NCI-H1436 treated with DMSO at 0.1 percent for 48 hours (cell line): ENCODE data around the gene SEC14L1.
A peak's percentile ranks its signal among the peaks of the same experiment; 100 is the strongest.

Experiments used
- DNase-seq: peaks from one replicate; lab custom pipeline; 2025; lab: John Stamatoyannopoulos, UW

SEC14L1 gene

GRCh38 chr17:77214328-77214727 is 73.6 kb downstream of the SEC14L1 start:
- no peak for DNase-seq

GRCh38 chr17:77214743-77215142 is 74.0 kb downstream of the SEC14L1 start:
- DNase-seq, result no peak

- DNase-seq, result no peak
Measured at GRCh38 chr17:77215281-77215680, 74.5 kb downstream of the SEC14L1 start.

GRCh38 chr17:77216486-77216885 is 75.7 kb downstream of the SEC14L1 start:
- DNase-seq, result no peak

- no peak for DNase-seq
Measured at GRCh38 chr17:77217123-77217522, 76.4 kb downstream of the SEC14L1 start.

GRCh38 chr17:77217566-77217965 is 76.8 kb downstream of the SEC14L1 start:
- no peak for DNase-seq

- DNase-seq, result no peak
Measured at GRCh38 chr17:77218902-77219301, 78.1 kb downstream of the SEC14L1 start.

- no peak for DNase-seq
Measured at GRCh38 chr17:77222356-77222755, 81.6 kb downstream of the SEC14L1 start.

- DNase-seq, result no peak
Measured at GRCh38 chr17:77223642-77224420, 83.1 kb downstream of the SEC14L1 start.

- DNase-seq, result no peak
Measured at GRCh38 chr17:77225265-77225664, 84.5 kb downstream of the SEC14L1 start.

- no peak for DNase-seq
Measured at GRCh38 chr17:77227461-77228240, 86.9 kb downstream of the SEC14L1 start.

GRCh38 chr17:77228241-77228752 is 87.5 kb downstream of the SEC14L1 start:
- DNase-seq, result peak; percentile 61

GRCh38 chr17:77228816-77229215 is 88.0 kb downstream of the SEC14L1 start:
- DNase-seq, result no peak

GRCh38 chr17:77229786-77230435 is 89.1 kb downstream of the SEC14L1 start:
- DNase-seq, result no peak

- no peak for DNase-seq
Measured at GRCh38 chr17:77230436-77230830, 89.7 kb downstream of the SEC14L1 start.

GRCh38 chr17:77231076-77231871 is 90.5 kb downstream of the SEC14L1 start:
- DNase-seq, result no peak

GRCh38 chr17:77233127-77233526 is 92.4 kb downstream of the SEC14L1 start:
- DNase-seq, result no peak

- no peak for DNase-seq
Measured at GRCh38 chr17:77233635-77234334, 93.0 kb downstream of the SEC14L1 start.

- no peak for DNase-seq
Measured at GRCh38 chr17:77234695-77235094, 93.9 kb downstream of the SEC14L1 start.

GRCh38 chr17:77235370-77235941 is 94.7 kb downstream of the SEC14L1 start:
- DNase-seq, result no peak
